H1 (cell line): Measurements from ENCODE around the gene ABCG1. TPM values are rescaled to one million over a fixed set of nuclear protein-coding genes. Genes with fewer than 3 reads are reported as not detected.

Experiments
- CTCF ChIA-PET: fragments of 300-600 bp; sonication (Branson Sonifier 250); formaldehyde crosslinking; loops from one replicate; lab custom pipeline; 2021; ENCODE audit not compliant: partially characterized antibody; lab: Charles Lee
- POLR2A ChIA-PET: fragments of 300-600 bp; sonication (Branson Sonifier 250); formaldehyde crosslinking; loops from one replicate; lab custom pipeline; 2021; ENCODE audit warnings: inconsistent platforms; ENCODE audit not compliant: partially characterized antibody; lab: Charles Lee
- DNase-seq, 2 experiments: peaks; one replicate each; pipeline versions ENCODE4 v3.0.0 to v3.0.0-alpha.2; 2010 to 2022; ENCODE audit warnings: low spot score in 2 of 2, low read depth in 1 of 2, mixed read lengths in 1 of 2
- FAIRE-seq: peaks from 2 replicates; lab custom pipeline; 2011; peaks lifted over from hg19 to GRCh38; lab: Jason Lieb, UNC
- H2AFZ ChIP-seq: 2 replicates; pipeline ENCODE4 v1.8.1; 2012; ENCODE audit warnings: low read length, inconsistent platforms
- H2AK5ac ChIP-seq: 2 replicates; pipeline ENCODE4 v1.6.1; 2013; ENCODE audit warnings: low read depth, low read length
- H2BK120ac ChIP-seq: replicated peaks from 2 replicates; pipeline ENCODE3; 2013; ENCODE audit warnings: low read depth, low read length, inconsistent platforms
- H2BK12ac ChIP-seq: 2 replicates; pipeline ENCODE4 v1.6.1; 2013; ENCODE audit warnings: low read depth, low read length
- H2BK15ac ChIP-seq: 2 replicates; pipeline ENCODE4 v1.6.1; 2013; ENCODE audit warnings: low read length
- H2BK20ac ChIP-seq: 2 replicates; pipeline ENCODE4 v1.6.1; 2013; ENCODE audit warnings: low read length
- H2BK5ac ChIP-seq: 2 replicates; pipeline ENCODE4 v1.6.1; 2013; ENCODE audit warnings: low read depth, low read length
- H3K14ac ChIP-seq: 2 replicates; pipeline ENCODE4 v1.6.1; 2013; ENCODE audit warnings: inconsistent platforms; ENCODE audit not compliant: insufficient read length
- H3K18ac ChIP-seq: 2 replicates; pipeline ENCODE4 v1.6.1; 2013; ENCODE audit warnings: low read length; ENCODE audit errors: extremely low read depth
- H3K23ac ChIP-seq: 2 replicates; pipeline ENCODE4 v1.6.1; 2013; ENCODE audit warnings: inconsistent platforms; ENCODE audit not compliant: insufficient read length
- H3K23me2 ChIP-seq: 2 replicates; pipeline ENCODE4 v1.6.1; 2013; ENCODE audit warnings: low read depth, low read length
- H3K27ac ChIP-seq: 2 replicates; pipeline ENCODE4 v1.6.1; 2011; ENCODE audit warnings: low read depth, low read length, inconsistent platforms
- H3K27me3 ChIP-seq, 4 experiments: replicated peaks in 1 of 4; 1 replicate in 1 of 4; 2 replicates in 3 of 4; pipeline versions ENCODE4 v1.6.1 to v1.8.1; 2011 to 2013; ENCODE audit warnings: low read length in 3 of 4, mild to moderate bottlenecking in 3 of 4, inconsistent platforms in 2 of 4, mixed read lengths in 2 of 4, moderate library complexity in 1 of 4; ENCODE audit not compliant: control insufficient read depth in 3 of 4, insufficient read depth in 3 of 4; ENCODE audit errors: extremely low read depth in 1 of 4
- H3K36me3 ChIP-seq, 4 experiments: 2 replicates each; pipeline versions ENCODE4 v1.6.1 to v1.8.1; 2011 to 2013; ENCODE audit warnings: mild to moderate bottlenecking in 4 of 4, low read length in 3 of 4, moderate library complexity in 2 of 4, control low read depth in 1 of 4, inconsistent platforms in 1 of 4; ENCODE audit not compliant: insufficient read depth in 4 of 4, control insufficient read depth in 2 of 4
- H3K4ac ChIP-seq: replicated peaks from 2 replicates; pipeline ENCODE3; 2013; ENCODE audit warnings: low read length, low read depth, mixed read lengths, inconsistent platforms; ENCODE audit not compliant: insufficient read length
- H3K4me1 ChIP-seq, 4 experiments: replicated peaks in 1 of 4; 1 replicate in 1 of 4; 2 replicates in 3 of 4; pipeline versions ENCODE4 v1.6.1 to v1.8.1; 2011 to 2013; ENCODE audit warnings: low read length in 3 of 4, inconsistent platforms in 2 of 4, mixed read lengths in 1 of 4; ENCODE audit not compliant: insufficient read depth in 4 of 4, control insufficient read depth in 3 of 4
- H3K4me2 ChIP-seq, 2 experiments: 2 replicates each; pipeline versions ENCODE4 v1.6.1 to v1.8.1; 2011 to 2013; ENCODE audit warnings: low read depth in 2 of 2, low read length in 2 of 2, control low read depth in 1 of 2, inconsistent platforms in 1 of 2, mild to moderate bottlenecking in 1 of 2; ENCODE audit not compliant: insufficient read depth in 1 of 2
- H3K4me3 ChIP-seq, 4 experiments: fragments of 200-600, 300-600 bp in 1 of 4; sonication (generic), shearing (Covaris generic), sonication (Bioruptor Twin) in 1 of 4; 2 replicates each; pipeline versions ENCODE4 v1.5.1 to v1.8.1; 2011 to 2016; ENCODE audit warnings: low read length in 4 of 4, low read depth in 3 of 4, control low read depth in 2 of 4, inconsistent platforms in 2 of 4, mild to moderate bottlenecking in 2 of 4, mixed read lengths in 1 of 4, moderate library complexity in 1 of 4; ENCODE audit not compliant: insufficient read depth in 2 of 4; ENCODE audit errors: extremely low read depth in 1 of 4
- H3K56ac ChIP-seq: replicated peaks from 2 replicates; pipeline ENCODE3; 2013; ENCODE audit warnings: low read depth, mild to moderate bottlenecking, mixed read lengths, low read length, inconsistent platforms; ENCODE audit not compliant: insufficient read length
- H3K79me1 ChIP-seq: 2 replicates; pipeline ENCODE4 v1.6.1; 2013; ENCODE audit warnings: low read depth, low read length, control low read depth
- H3K79me2 ChIP-seq, 2 experiments: 2 replicates each; pipeline versions ENCODE4 v1.6.1 to v1.8.1; 2012 to 2013; ENCODE audit warnings: low read length in 2 of 2, mild to moderate bottlenecking in 2 of 2, inconsistent platforms in 1 of 2; ENCODE audit not compliant: insufficient read depth in 2 of 2, control insufficient read depth in 1 of 2
- H3K9ac ChIP-seq, 4 experiments: replicated peaks in 1 of 4; 1 replicate in 1 of 4; 2 replicates in 3 of 4; pipeline versions ENCODE4 v1.6.1 to v1.8.1; 2011 to 2013; ENCODE audit warnings: low read depth in 3 of 4, low read length in 3 of 4, control low read depth in 2 of 4, mild to moderate bottlenecking in 2 of 4, moderate library complexity in 2 of 4, inconsistent platforms in 1 of 4; ENCODE audit errors: extremely low read depth in 1 of 4
- H3K9me3 ChIP-seq, 2 experiments: 2 replicates each; pipeline versions ENCODE4 v1.6.1 to v1.8.1; 2012 to 2013; ENCODE audit warnings: mild to moderate bottlenecking in 2 of 2, moderate library complexity in 2 of 2, control low read depth in 1 of 2, inconsistent platforms in 1 of 2, low read depth in 1 of 2, low read length in 1 of 2, mixed read lengths in 1 of 2; ENCODE audit not compliant: insufficient read depth in 2 of 2
- H4K20me1 ChIP-seq, 2 experiments: replicated peaks in 1 of 2; 2 replicates each; pipeline versions ENCODE3 to v1.8.1; 2011 to 2013; ENCODE audit warnings: inconsistent platforms in 2 of 2, low read length in 2 of 2, mild to moderate bottlenecking in 1 of 2; ENCODE audit not compliant: insufficient read depth in 2 of 2, control insufficient read depth in 1 of 2
- H4K5ac ChIP-seq: 2 replicates; pipeline ENCODE4 v1.6.1; 2013; ENCODE audit warnings: low read length, low read depth, mixed read lengths, inconsistent platforms; ENCODE audit not compliant: insufficient read length
- H4K8ac ChIP-seq: 2 replicates; pipeline ENCODE4 v1.8.0; 2013; ENCODE audit warnings: mild to moderate bottlenecking, moderate library complexity, low read length, inconsistent platforms; ENCODE audit not compliant: insufficient read depth; ENCODE audit errors: extremely low read depth
- H4K91ac ChIP-seq: replicated peaks from 2 replicates; pipeline ENCODE3; 2013; ENCODE audit warnings: low read length, mixed read lengths, inconsistent platforms; ENCODE audit not compliant: insufficient read length
- BACH1 ChIP-seq: IDR thresholded peaks from 2 replicates; pipeline ENCODE4 v1.6.1; 2012; ENCODE audit warnings: low read length, improper control_type of control experiment
- CBX5 ChIP-seq: fragments of 300-800, 300-1000 bp; sonication (generic); IDR thresholded peaks from 2 replicates; pipeline ENCODE4 v1.7.1; 2016; ENCODE audit warnings: antibody characterized with exemption, low read length, low read depth
- EP300 ChIP-seq, 2 experiments: IDR thresholded peaks; 1 replicate in 1 of 2; 2 replicates in 1 of 2; pipeline ENCODE4 v1.6.1; 2011 to 2012; ENCODE audit warnings: low read depth in 2 of 2, low read length in 2 of 2, mild to moderate bottlenecking in 2 of 2, borderline replicate concordance in 1 of 2, inconsistent platforms in 1 of 2, moderate library complexity in 1 of 2
- JUN ChIP-seq: IDR thresholded peaks from 2 replicates; pipeline ENCODE4 v1.6.1; 2011; ENCODE audit warnings: low read depth, mild to moderate bottlenecking, improper control_type of control experiment, low read length
- KDM1A ChIP-seq: fragments of 200-600, 300-600 bp; sonication (generic); IDR thresholded peaks from 2 replicates; pipeline ENCODE4 v1.7.1; 2016; ENCODE audit warnings: mild to moderate bottlenecking, low read length, borderline replicate concordance
- KDM5A ChIP-seq: fragments of 200-600 bp; IDR thresholded peaks from 2 replicates; pipeline ENCODE4 v1.7.1; 2012; ENCODE audit warnings: mild to moderate bottlenecking, low read length, inconsistent platforms, mixed read lengths
- NRF1 ChIP-seq: IDR thresholded peaks from 2 replicates; pipeline ENCODE4 v1.6.1; 2011; ENCODE audit warnings: mild to moderate bottlenecking, low read depth, low read length, improper control_type of control experiment
- POLR2A ChIP-seq, 2 experiments: IDR thresholded peaks; 1 replicate in 1 of 2; 2 replicates in 1 of 2; pipeline ENCODE4 v1.6.1; 2011; ENCODE audit warnings: low read depth in 2 of 2, low read length in 2 of 2, mild to moderate bottlenecking in 2 of 2; ENCODE audit errors: control extremely low read depth in 1 of 2
- POLR2AphosphoS5 ChIP-seq: IDR thresholded peaks from 2 replicates; pipeline ENCODE4 v1.6.1; 2011; ENCODE audit warnings: low read depth, low read length
- RAD21 ChIP-seq, 2 experiments: IDR thresholded peaks in 1 of 2; conservative IDR thresholded peaks in 1 of 2; 2 replicates each; pipeline ENCODE4 v1.6.1; 2011; ENCODE audit warnings: low read depth in 2 of 2, low read length in 2 of 2, improper control_type of control experiment in 1 of 2, inconsistent platforms in 1 of 2, mild to moderate bottlenecking in 1 of 2, moderate library complexity in 1 of 2
- SIX5 ChIP-seq: IDR thresholded peaks from 2 replicates; pipeline ENCODE4 v1.6.1; 2011; ENCODE audit warnings: mild to moderate bottlenecking, low read depth, low read length
- ZNF274 ChIP-seq: IDR thresholded peaks from 2 replicates; pipeline ENCODE4 v1.7.0; 2012; ENCODE audit warnings: low read length, borderline replicate concordance; ENCODE audit errors: extremely low read depth
- WGBS, 2 experiments: shearing (Covaris generic) in 1 of 2; methylation state at CpG; one replicate each; pipeline versions ENCODE4 v1.1.6 to v1.1.7; 2013 to 2015; ENCODE audit warnings: low lambda C conversion rate in 2 of 2, mixed read lengths in 2 of 2, inconsistent platforms in 1 of 2, low coverage in 1 of 2, missing lambda C conversion rate in 1 of 2; ENCODE audit not compliant: insufficient replicate concordance in 2 of 2, insufficient coverage in 1 of 2, insufficient read length in 1 of 2; ENCODE audit errors: extremely low coverage in 1 of 2, missing lambda C conversion rate in 1 of 2; 5-methylcytosine and 5-hydroxymethylcytosine counted together
- polyA plus RNA-seq, 7 experiments: library from polyadenylated mRNA; depleted of rRNA in 3 of 7; stranded (reverse) in 5 of 7; unstranded in 2 of 7; fragments of >200 nt in 5 of 7; fragments of 200-250 nt in 2 of 7; gene quantifications; 1 replicate in 5 of 7; 2 replicates in 1 of 7; 4 replicates in 1 of 7; pipeline versions ENCODE4 v1.2.1 to v1.2.3, GENCODE V29; 2011 to 2013; ENCODE audit warnings: missing spikeins in 2 of 7, mixed read lengths in 2 of 7
- total RNA-seq: library from RNA; stranded (reverse); fragmentation: NEBNext Ultra II Directional; extraction: Animal tissue kit (Norgen Biotek cat#: 25700); gene quantifications from 2 replicates; pipeline ENCODE4 v1.2.1, GENCODE V29; 2021
- TF ChIP-seq, protein P1 (sequence below): IDR thresholded peaks from 2 replicates; pipeline ENCODE4 v1.6.1; 2011; ENCODE audit warnings: low read depth, mild to moderate bottlenecking, low read length; ENCODE audit not compliant: insufficient read depth

The ABCG1 gene
- total and polyA plus RNA-seq, 2 of the 8 experiments (the other 6 are each of a cell fraction or from before 2014, with no cell fraction given), result 2.1 to 4.0 TPM

DNA sequence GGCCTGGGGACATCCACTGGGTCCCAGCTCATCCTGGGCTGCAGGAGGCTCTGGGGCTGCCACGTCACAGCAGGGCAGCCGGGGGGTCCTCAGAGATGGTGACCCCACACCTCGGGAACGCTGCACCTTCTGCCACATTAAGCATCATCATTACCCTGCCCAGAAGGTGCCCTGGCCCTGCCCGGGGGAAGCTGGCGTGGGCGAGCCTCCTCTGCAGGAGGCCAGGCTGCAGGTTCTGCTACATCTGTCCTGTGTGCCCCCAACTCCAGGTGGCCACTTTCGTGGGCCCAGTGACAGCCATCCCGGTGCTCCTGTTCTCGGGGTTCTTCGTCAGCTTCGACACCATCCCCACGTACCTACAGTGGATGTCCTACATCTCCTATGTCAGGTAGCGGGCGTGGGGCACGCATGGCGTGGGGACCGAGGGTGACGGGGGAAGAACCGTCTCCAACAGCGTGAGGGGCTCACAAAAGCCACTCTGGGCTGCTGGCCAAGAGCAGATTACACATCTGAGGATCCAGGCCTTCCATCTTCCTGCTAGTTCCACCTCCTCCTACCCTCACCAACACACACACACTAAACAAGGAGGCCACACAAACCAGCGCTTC is 75.4 kb downstream of the ABCG1 start:
- Histone ChIP-seq H3K4me2 (no peak overlapping the region), H2BK20ac (no peak overlapping the region), H3K14ac (no peak overlapping the region), H4K8ac (no peak overlapping the region), H3K23me2 (peaks cover 16% of the 10 kb centered on the region; the same call in 1 of the 2 replicates), H3K79me1 (peaks cover 8% of the 10 kb centered on the region), H3K56ac (no peak overlapping the region), H3K79me2 (no peaks in the 10 kb centered on the region), H3K18ac (no peak overlapping the region), H3K4me3 (no peak overlapping the region), H3K23ac (no peak overlapping the region), H4K20me1 (peaks cover 0 to 11% of the 10 kb centered on the region in 2 experiments), H2BK12ac (no peak overlapping the region), H3K4ac (no peak overlapping the region), H2BK5ac (no peak overlapping the region), H4K91ac (no peak overlapping the region), H3K27me3 (no peaks in the 10 kb centered on the region; a peak in 1 of 7 replicates), H2BK120ac (no peak overlapping the region), H4K5ac (no peak overlapping the region), H3K4me1 (no peaks in the 10 kb centered on the region), H2AK5ac (no peak overlapping the region), H3K36me3 (no peaks in the 10 kb centered on the region; a peak in 1 of 8 replicates), H3K9ac (no peak overlapping the region), H3K9me3 (no peaks in the 10 kb centered on the region), H2BK15ac (no peak overlapping the region), H2AFZ (no peak overlapping the region), H3K27ac (no peak overlapping the region)
- ChIA-PET POLR2A (no interaction called here), CTCF (interaction anchor here (1.1 to 2.1 kb wide), 4 partner anchors 15 to 117 kb away, joined by 3 to 6 read pairs (median 4); no protein-coding TSS in a partner anchor)
- no peak for FAIRE-seq
- no peak for DNase-seq
- WGBS, 2 experiments, result 92% methylated on average over 18 of the region's 22 CpGs; no CpG with 5 or more reads in 1 of the 2 experiments
- TF ChIP-seq, protein P1, sequence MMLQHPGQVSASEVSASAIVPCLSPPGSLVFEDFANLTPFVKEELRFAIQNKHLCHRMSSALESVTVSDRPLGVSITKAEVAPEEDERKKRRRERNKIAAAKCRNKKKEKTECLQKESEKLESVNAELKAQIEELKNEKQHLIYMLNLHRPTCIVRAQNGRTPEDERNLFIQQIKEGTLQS, result no peak
- TF ChIP-seq EP300 (IDR thresholded peaks at IDR 0.05; ENCODE audit: borderline replicate concordance in 1 of 2, low read depth in 2 of 2, low read length in 2 of 2) (no peak), POLR2AphosphoS5 (no peak), ZNF274 (no peak), KDM5A (no peak), JUN (no peak), NRF1 (no peak), RAD21 (IDR thresholded peaks at IDR 0.05 in 1 of 2, conservative IDR thresholded peaks at IDR 0.05 in 1 of 2; ENCODE audit: low read depth in 2 of 2, low read length in 2 of 2) (no peak), CBX5 (no peak), SIX5 (no peak), KDM1A (no peak), BACH1 (no peak), POLR2A (IDR thresholded peaks at IDR 0.05; ENCODE audit: control extremely low read depth in 1 of 2, low read depth in 2 of 2, low read length in 2 of 2) (no peak)
